GM21576 (cell line): ENCODE data around the gene MATR3.
"Not testable (repeated sequence)": the region's sequence is repeated elsewhere in the genome, so short reads cannot be mapped to it uniquely, and the experiment has no call there.

Source experiments
- ATAC-seq: cut with Tn5 transposase; IDR thresholded peaks from one replicate; pipeline ENCODE4 v1.9.1; 2021; ENCODE audit warnings: mild to moderate bottlenecking, moderate library complexity; ENCODE audit not compliant: unreplicated experiment

Gene MATR3

GRCh38 chr5:139296862-139297326, 3.4 kb downstream of the MATR3 start:
- ATAC-seq: no peak

DNA sequence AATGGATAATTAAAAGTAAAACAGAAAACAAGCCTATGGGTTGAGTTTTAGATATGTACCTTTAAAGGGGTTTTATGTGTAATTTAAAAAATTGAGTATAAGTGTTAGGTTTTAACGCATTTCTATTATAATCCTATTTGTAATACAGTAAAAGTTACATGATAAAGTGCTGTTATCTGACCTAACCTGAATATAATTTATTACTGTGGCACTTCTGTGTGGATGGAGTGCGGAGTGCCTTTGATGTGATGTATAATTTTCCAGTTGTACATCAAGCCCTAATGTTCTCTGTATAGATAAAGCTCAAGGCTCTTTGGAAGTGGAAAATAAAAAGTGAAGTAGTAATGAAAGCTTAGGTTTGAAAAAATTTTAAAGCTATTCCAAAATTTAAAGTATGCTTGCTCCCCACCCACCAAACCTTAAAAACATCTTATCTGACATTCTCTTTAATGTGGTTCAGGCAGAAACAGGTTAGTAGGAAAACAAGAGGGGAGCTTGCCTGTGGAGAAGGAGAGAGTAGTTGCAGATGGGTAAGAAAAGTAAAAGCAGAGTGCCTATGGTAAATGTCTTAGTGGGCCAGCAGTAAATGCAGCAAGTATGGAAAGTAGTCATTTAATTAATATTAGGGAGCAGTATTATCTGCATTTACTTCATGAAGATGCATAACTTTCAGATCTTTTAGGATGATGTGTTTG, 4.0 kb downstream of the MATR3 start:
- ATAC-seq: no peak

DNA sequence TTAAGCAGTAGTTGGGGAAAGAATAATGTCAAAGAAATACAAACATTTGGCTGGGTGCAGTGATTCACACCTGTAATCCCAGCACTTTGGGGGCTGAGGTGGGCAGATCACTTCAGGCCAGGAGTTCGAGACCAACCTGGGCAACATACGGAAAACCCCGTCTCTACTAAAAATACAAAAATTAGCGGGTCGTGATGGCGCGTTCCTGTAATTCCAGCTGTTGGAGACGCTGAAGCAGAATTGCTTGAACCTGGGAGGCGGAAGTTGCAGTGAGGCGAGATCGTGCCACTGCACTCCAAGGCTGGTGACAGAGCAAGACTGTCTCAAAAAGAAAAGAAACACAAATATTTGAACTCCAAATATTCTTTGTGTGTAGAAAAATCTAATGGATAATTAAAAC, 4.7 kb downstream of the MATR3 start:
- no peak for ATAC-seq

DNA sequence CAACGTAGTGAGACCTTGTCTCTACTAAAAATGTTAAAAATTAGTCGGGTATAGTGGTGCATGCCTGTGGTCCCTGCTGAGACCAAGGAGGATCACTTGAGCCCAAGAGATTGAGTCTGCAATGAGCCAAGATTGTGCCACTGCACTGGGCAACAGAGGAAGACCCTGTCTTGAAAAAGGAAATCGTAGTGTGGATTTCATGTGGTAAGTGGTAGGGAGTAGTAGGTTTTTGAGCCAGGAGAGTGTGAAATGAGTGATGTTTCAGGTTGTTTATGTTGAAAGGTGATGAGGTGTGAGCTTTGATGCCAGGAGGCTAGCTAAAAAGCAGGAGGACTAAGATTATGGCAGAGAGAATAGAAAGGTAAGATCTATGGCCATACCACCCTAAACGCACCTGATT, 5.9 kb downstream of the MATR3 start:
- no peak for ATAC-seq

DNA sequence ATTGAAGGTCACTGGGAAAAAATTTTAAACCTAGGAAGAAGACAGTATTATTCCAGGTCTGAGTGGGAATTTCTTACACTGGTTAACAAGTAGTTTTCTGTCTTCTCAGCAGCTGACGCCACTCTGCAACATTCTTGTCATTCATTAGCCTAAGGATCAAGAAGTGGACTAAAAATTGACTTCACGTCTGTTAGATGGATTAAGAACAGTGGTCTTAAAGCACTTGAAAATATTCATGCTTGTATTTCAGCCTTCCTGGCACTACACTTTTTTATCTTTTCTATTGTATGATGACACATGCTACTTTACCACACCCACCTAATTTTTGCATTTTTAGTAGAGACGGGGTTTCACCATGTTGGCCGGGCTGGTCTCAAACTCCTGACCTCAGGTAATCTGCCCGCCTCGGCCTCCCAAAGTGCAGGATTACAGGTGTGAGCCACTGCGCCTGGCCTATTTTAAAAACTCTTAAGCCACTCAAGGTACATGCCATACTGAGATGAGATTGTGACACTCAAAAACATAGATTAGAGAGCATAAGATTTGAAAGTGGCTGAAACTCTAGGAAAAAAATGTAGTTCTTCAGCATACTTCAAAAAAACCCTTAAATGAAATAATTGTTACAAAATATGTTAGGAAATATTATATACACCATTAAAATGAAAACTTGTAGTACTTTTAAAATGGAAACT, 8.4 kb downstream of the MATR3 start:
- no peak for ATAC-seq

- no peak for ATAC-seq
Observed at GRCh38 chr5:139304391-139305324, 11.1 kb downstream of the MATR3 start.

DNA sequence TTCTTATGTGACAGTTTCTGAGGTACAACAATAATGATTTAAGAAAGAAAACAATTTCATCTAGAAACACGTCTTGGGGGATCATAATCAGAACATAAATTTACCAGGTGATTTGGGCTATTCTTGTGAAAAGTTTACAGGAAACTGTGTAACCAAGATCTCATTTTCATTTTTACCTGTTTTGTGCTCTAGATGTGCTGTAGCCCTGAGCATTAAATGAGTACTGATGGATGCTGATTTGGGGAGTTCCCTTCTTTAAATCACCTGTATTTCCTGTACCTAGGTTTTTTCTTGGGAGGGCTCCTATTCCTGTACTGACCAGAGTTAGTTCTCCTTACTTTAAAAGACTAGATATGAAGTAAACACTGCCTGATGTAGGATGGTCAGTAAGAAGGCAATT, 12.7 kb downstream of the MATR3 start:
- ATAC-seq: no peak

- no peak for ATAC-seq
Observed at GRCh38 chr5:139306628-139307379, 13.3 kb downstream of the MATR3 start.

GRCh38 chr5:139308797-139309196, 15.3 kb downstream of the MATR3 start:
- ATAC-seq: no peak

DNA sequence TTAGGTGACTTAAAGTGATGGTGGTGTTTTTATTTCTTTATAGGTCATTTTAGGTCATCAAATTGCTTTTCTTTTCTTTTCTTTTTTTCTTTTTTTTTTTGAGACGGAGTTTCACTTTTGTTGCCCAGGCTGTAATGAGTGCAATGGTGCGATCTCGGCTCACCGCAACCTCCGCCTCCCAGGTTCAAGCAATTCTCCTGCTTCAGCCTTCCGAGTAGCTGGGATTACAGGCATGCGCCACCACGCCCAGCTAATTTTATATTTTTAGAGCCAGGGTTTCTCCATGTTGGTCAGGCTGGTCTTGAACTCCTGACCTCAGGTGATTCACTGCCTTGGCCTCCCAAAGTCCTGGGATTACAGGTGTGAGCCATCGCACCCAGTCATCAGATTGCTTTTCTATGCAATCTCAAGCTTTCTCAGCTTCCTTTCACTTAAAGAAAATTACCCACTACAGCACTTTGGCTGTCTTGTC, 17.2 kb downstream of the MATR3 start:
- not testable (repeated sequence) for ATAC-seq

GRCh38 chr5:139312075-139312474, 18.5 kb downstream of the MATR3 start:
- no peak for ATAC-seq

GRCh38 chr5:139314276-139314675, 20.7 kb downstream of the MATR3 start:
- ATAC-seq: no peak

GRCh38 chr5:139315056-139315615, 21.6 kb downstream of the MATR3 start:
- no peak for ATAC-seq

DNA sequence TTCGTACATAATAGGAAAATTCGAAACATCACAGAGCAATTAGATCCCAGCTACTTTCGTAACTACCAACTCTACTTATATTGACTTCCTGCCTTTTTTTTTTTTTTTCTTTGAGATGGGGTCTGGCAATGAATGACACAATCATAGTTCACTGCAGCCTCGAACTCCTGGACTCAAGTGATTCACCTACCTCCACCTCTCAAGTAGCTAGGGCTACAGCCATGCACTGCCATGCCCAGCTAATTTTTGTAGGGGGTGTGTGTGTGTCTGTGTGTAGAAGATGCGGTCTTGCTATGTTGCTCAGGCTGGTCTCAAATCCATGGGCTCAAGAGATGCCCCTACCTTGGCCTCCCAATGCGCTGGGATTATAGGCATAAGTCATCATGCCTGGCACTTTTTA, 42.3 kb downstream of the MATR3 start:
- ATAC-seq: no peak

GRCh38 chr5:139340051-139340450, 46.5 kb downstream of the MATR3 start:
- ATAC-seq: no peak

DNA sequence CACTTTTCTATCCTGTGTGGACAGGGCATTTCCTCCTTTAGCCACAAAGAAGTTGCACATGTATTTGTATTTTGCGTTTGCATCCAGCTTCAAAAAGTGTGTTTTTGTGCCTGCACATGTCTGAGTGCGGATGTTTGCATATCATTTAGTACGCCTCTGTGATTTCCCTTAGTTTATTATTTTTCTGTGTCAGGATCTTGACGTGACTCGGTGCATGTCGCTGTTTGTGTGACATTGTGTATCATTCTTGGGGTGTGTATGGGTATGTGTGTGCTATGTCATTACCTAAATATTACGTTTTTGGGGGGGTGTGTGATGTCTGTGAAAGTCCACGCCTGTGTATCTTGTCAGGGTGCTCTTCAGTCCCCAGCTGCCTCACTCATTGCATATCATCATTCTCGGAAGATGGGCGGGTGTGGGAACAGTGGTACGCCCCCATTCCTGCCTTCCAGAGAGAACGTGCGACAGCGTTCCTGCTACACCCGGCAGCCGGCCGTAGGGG, 47.7 kb downstream of the MATR3 start:
- ATAC-seq: peak; percentile 16

GRCh38 chr5:139341689-139342422, 48.3 kb downstream of the MATR3 start, which contains the start of gene PAIP2:
Gene PAIP2, plus strand, starts transcription at chr5:139341854. Its CDS starts 21,931 bp downstream, at chr5:139363785.
- peak; percentile 85 for ATAC-seq

DNA sequence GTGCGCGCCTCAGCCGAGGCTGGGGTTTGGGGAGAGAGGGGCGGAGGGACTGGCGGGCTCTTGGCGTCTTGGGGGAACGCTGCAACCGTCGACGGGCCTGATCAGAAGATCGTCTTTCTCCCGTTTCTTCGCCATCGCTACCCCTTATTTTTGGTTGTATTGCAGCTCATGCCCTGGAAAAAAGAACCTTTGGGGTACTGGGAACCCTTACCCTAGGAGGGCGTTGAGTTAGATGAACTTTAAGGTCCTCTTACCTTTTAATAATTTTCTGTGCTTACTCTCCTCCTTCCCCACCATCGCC, 48.8 kb downstream of the MATR3 start:
- peak; percentile 31 for ATAC-seq

DNA sequence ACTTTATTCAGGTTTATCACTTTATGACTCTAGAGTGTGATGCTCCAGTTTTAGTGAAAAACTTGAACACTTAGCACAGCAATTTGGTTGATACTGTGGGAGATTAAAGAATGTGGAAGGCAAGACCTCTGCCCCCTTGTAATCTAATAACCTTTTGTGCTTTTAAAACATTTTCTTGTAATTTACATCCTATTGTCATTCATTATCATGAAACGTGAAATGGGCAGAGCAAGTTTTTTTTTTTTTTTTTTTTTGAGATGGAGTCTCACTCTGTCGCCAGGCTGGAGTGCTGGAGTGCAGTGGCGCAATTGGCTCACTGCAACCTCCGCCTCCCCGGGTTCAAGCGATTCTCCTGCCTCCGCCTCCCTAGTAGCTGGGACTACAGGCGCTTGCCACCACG, 49.9 kb downstream of the MATR3 start:
- ATAC-seq: no peak
